ENCODE results near the gene BCL10.

Gene BCL10

DNA sequence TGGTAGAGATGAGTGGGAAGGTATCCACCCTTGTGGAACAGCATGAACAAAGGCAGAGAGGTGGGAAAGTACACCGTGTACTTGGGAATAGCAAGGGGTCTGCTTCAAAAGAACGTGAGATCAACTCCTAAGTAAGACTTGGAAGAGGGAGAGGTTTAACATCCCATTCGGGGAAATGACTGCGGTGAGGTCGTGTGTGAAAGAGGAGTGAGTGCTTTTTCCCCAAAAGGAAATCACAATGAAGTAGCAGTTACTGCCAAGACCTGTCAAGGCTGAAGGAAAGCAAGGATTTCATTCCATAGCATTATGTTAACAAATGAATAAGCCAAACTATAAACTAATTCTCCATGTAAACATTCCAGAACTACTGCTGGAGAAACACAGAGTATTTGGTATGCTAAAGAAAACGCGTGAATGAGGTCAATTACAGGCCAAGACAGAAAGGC is 55.7 kb downstream of the BCL10 start:
- no peak for DNase-seq (ENCODE audit: low read depth in 2 of 2)

DNA sequence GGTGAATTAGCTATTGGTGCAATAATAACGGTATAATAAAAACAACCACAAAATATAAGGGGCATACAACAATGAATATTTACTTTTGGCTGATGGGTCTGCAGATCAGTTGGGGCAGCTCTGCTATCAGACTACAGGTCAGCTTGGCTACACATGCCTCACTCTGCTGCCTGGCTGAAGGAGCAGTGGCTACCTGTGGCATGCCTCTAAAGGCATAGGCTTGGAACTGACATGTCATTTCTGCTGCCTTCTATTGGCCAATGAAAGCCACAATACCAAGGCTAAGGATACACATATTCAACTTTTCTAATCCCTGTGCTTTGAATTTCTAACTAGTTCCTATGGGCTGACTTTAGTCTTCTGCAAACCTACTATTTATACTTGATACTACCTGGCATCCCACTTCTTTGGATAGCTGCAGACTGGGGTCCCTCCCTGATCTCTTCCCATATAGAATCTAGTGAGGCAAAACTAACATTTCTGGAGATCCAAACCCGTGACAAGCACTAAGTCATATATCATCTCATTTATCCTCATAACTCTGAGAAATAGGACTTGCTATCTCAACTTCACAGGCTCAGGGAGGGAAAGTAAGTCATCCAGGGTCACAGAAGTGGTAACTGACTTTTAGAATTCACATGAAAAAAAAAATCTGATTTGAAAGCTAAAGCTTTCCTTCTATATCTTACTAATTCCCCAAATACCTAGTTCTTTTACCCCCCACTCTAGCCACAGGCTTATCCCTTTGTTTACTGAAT is 56.4 kb downstream of the BCL10 start:
- no peak for DNase-seq (ENCODE audit: low read depth in 2 of 2)

DNA sequence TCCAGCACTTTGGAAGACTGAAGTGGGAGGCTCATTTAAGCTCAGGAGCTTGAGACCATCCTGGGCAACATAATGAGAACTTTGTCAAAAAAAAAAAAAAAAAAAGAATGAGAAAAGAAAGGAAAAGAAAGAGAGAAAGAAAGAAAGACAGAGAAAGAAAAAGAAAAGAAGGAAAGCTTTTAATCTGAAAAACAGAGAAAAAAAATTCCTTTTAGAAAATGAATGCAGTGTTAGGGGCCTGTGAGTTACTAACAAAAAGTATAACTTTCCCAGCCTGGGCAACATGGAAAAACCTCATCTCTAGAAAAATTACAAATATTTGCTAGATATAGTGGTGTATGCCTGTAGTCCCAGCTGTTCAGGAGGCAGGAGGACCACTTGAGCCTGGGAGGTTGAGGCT is 59.7 kb downstream of the BCL10 start:
- no peak for DNase-seq (ENCODE audit: low read depth in 2 of 2)

Data from stimulated activated CD4-positive, alpha-beta T cell treated with anti-CD3 and anti-CD28 coated beads, Interleukin-1b, Interleukin-23, amount 100 ng/mL, for 1 hour (primary cell).